Spleen (tissue), 11 donors: ENCODE data around the gene HIVEP3. TPM values are rescaled to one million over a fixed set of nuclear protein-coding genes. Genes with fewer than 3 reads are reported as not detected.
A peak's percentile ranks its signal among the peaks of the same experiment; 100 is the strongest.

ENCODE experiments used
- DNase-seq: peaks from one replicate; pipeline ENCODE4 v3.0.0-alpha.2; 2020
- H3K27ac ChIP-seq, 8 donors: fragments of 200-600 bp; sonication (generic) in 7 of 8; 1 replicate in 4 of 8; 2 replicates in 4 of 8; pipeline versions ENCODE4 v1.5.0 to v1.8.0; 2016 to 2021; ENCODE audit warnings: inconsistent platforms in 4 of 8, mild to moderate bottlenecking in 4 of 8, moderate library complexity in 1 of 8
- H3K27me3 ChIP-seq, 7 donors: fragments of 200-600 bp; sonication (generic) in 6 of 7; replicated peaks in 1 of 7; 1 replicate in 4 of 7; 2 replicates in 3 of 7; pipeline versions ENCODE4 v1.5.0 to v1.8.0; 2016 to 2021; ENCODE audit warnings: inconsistent platforms in 3 of 7, mild to moderate bottlenecking in 1 of 7
- H3K36me3 ChIP-seq, 6 donors: fragments of 200-600 bp; sonication (generic) in 5 of 6; 1 replicate in 4 of 6; 2 replicates in 2 of 6; pipeline versions ENCODE4 v1.5.0 to v1.8.0; 2016 to 2021; ENCODE audit warnings: inconsistent platforms in 2 of 6
- H3K4me1 ChIP-seq, 6 donors: fragments of 200-600 bp; sonication (generic) in 5 of 6; 1 replicate in 3 of 6; 2 replicates in 3 of 6; pipeline versions ENCODE4 v1.5.0 to v1.8.0; 2016 to 2021; ENCODE audit warnings: inconsistent platforms in 3 of 6
- H3K4me3 ChIP-seq, 8 donors: fragments of 200-600 bp; sonication (generic) in 7 of 8; 1 replicate in 4 of 8; 2 replicates in 4 of 8; pipeline versions ENCODE4 v1.5.0 to v1.8.0; 2016 to 2021; ENCODE audit warnings: inconsistent platforms in 4 of 8, mild to moderate bottlenecking in 4 of 8, moderate library complexity in 2 of 8
- H3K9me3 ChIP-seq, 8 donors: fragments of 200-600 bp; sonication (generic) in 7 of 8; 1 replicate in 4 of 8; 2 replicates in 4 of 8; pipeline versions ENCODE4 v1.5.0 to v1.8.0; 2016 to 2021; ENCODE audit warnings: inconsistent platforms in 4 of 8
- CTCF ChIP-seq, 11 experiments: fragments of 200-600 bp in 7 of 11; fragments of 450-650 bp in 4 of 11; sonication (generic) in 4 of 11; IDR thresholded peaks in 8 of 11; conservative IDR thresholded peaks in 3 of 11; 1 replicate in 7 of 11; 2 replicates in 4 of 11; pipeline versions ENCODE4 v1.4.0 to v1.8.0; 2016 to 2021; ENCODE audit warnings: antibody characterized with exemption in 11 of 11, inconsistent platforms in 4 of 11, mild to moderate bottlenecking in 1 of 11
- POLR2A ChIP-seq, 3 donors: fragments of 450-650 bp; IDR thresholded peaks; one replicate each; pipeline ENCODE4 v1.5.1; 2017; ENCODE audit warnings: antibody characterized with exemption in 3 of 3, mild to moderate bottlenecking in 1 of 3
- POLR2AphosphoS5 ChIP-seq, 3 donors: sonication (generic); formaldehyde crosslinking; IDR thresholded peaks; one replicate each; pipeline ENCODE4 v1.5.1; 2017; ENCODE audit warnings: antibody characterized with exemption in 3 of 3
- WGBS, 5 donors: extraction: QIAGEN DNeasy Blood & Tissue Kit in 3 of 5; methylation state at CpG; one replicate each; pipeline versions ENCODE4 v1.1.5 to v1.1.7; 2013 to 2018; 5-methylcytosine and 5-hydroxymethylcytosine counted together
- intact Hi-C: fragments of 100-400 bp; cut with DNase I; formaldehyde crosslinking; loops from one replicate; pipeline ENCODE4 v1.15.0; 2023; ENCODE audit warnings: low total_unique reads
- polyA plus RNA-seq, 3 donors: library from polyadenylated mRNA; stranded (reverse); fragments of 200-250 nt; gene quantifications; one replicate each; pipeline ENCODE4 v1.2.1, GENCODE V29; 2013
- total RNA-seq, 7 donors: library from RNA; depleted of rRNA in 3 of 7; stranded (reverse); fragments of >200 nt in 3 of 7; fragmentation: NEBNext Ultra II Directional in 4 of 7; extraction: Animal tissue kit (Norgen Biotek cat#: 25700) in 4 of 7; gene quantifications; one replicate each; pipeline versions ENCODE4 v1.1.0 to v1.2.1, GENCODE V29; 2016 to 2021
- donor health status: healthy with polysubstance abuse.
- donor health status: DM: no; HTN: no; CAD: no; lungs with moderate emphysema.
- donor health status: DM: no; HTN: no; CAD: no.
- donor health status: Bipolar disorder and iron deficiency.
- donor health status: healthy.
- donor health status: DM: no; HTN: no; CAD: no.
- donor health status: DM: yes; HTN: yes; CAD: no.

The HIVEP3 gene
- total and polyA plus RNA-seq, 10 donors, result 2.4 to 21.2 (median 8.2) TPM

GRCh38 chr1:41640756-41641474 lies 277.8 kb downstream of the HIVEP3 start:
- no peak overlapping the region for H3K4me3 ChIP-seq
- H3K36me3 ChIP-seq, result no peaks in the 10 kb centered on the region
- peaks cover 0 to 66% (median 17%) of the 10 kb centered on the region in 6 donors for H3K4me1 ChIP-seq
- intact Hi-C loops, result no loop called here
- TF ChIP-seq CTCF (IDR thresholded peaks at IDR 0.05 in 8 of 11, conservative IDR thresholded peaks at IDR 0.05 in 3 of 11), result no peak
- TF ChIP-seq POLR2A (IDR thresholded peaks at IDR 0.05), result no peak
- TF ChIP-seq POLR2AphosphoS5 (IDR thresholded peaks at IDR 0.05), result no peak
- WGBS, 5 donors, result 73 to 89% (median 81%) methylated on average over 8 of the region's 8 CpGs
- no peaks in the 10 kb centered on the region for H3K27me3 ChIP-seq
- H3K9me3 ChIP-seq, result no peaks in the 10 kb centered on the region
- no peak for DNase-seq
- peak overlapping the region in 1 of 8 donors; percentile 55 for H3K27ac ChIP-seq

GRCh38 chr1:41640141-41640751 lies 278.5 kb downstream of the HIVEP3 start:
- no peaks in the 10 kb centered on the region for H3K36me3 ChIP-seq
- intact Hi-C loops, result no loop called here
- H3K27me3 ChIP-seq, result no peaks in the 10 kb centered on the region
- DNase-seq, result no peak
- peaks cover 0 to 59% (median 17%) of the 10 kb centered on the region in 6 donors for H3K4me1 ChIP-seq
- TF ChIP-seq POLR2A (IDR thresholded peaks at IDR 0.05) (no peak), CTCF (IDR thresholded peaks at IDR 0.05 in 8 of 11, conservative IDR thresholded peaks at IDR 0.05 in 3 of 11) (no peak), POLR2AphosphoS5 (IDR thresholded peaks at IDR 0.05) (no peak)
- no peaks in the 10 kb centered on the region for H3K9me3 ChIP-seq
- H3K4me3 ChIP-seq, result no peak overlapping the region
- WGBS, 5 donors, result 71 to 86% (median 72%) methylated on average over 11 to 12 of the region's 12 CpGs
- H3K27ac ChIP-seq, result peak overlapping the region in 1 of 8 donors; percentile 55

GRCh38 chr1:41639332-41639936 lies 279.3 kb downstream of the HIVEP3 start:
- Histone ChIP-seq H3K27me3 (no peaks in the 10 kb centered on the region), H3K4me1 (peaks cover 0 to 52% (median 16%) of the 10 kb centered on the region in 6 donors), H3K27ac (peak overlapping the region in 1 of 8 donors; percentile 21), H3K4me3 (no peak overlapping the region), H3K36me3 (no peaks in the 10 kb centered on the region), H3K9me3 (no peaks in the 10 kb centered on the region)
- TF ChIP-seq POLR2A (IDR thresholded peaks at IDR 0.05), result no peak
- TF ChIP-seq CTCF (IDR thresholded peaks at IDR 0.05 in 8 of 11, conservative IDR thresholded peaks at IDR 0.05 in 3 of 11), result no peak
- no peak for TF ChIP-seq POLR2AphosphoS5 (IDR thresholded peaks at IDR 0.05)
- 71 to 86% (median 79%) methylated on average over 10 of the region's 10 CpGs for WGBS, 5 donors
- intact Hi-C loops, result no loop called here
- DNase-seq, result no peak
